ENCODE measurements around the gene SMYD3. TPM values are rescaled to one million over a fixed set of nuclear protein-coding genes. Genes with fewer than 3 reads are reported as not detected.

SMYD3 gene
- total RNA-seq, 1 donor = 45.5 TPM

DNA sequence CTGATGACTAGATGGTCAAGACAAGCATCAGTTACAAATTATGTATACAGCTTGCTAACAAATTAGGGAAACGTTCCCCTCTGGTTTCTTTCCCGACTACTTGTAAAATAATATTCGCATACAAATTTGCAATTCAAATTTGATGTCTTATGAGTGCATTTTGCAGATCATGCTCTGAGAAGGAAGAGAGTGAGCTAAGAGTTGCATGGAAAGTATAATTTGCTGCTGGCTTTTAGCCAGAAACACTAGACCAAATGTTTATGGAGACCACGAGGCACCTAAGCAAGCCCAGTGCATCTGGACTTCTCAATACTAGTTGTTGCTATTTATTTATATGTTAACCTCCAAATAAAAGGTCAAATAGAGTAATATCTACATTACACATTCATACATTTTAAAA lies 216.0 kb downstream of the SMYD3 start:
- H3K4me3 ChIP-seq (ENCODE audit: low read depth, low read length) = no peak overlapping the region
- no peak for TF ChIP-seq CTCF (IDR thresholded peaks at IDR 0.05; ENCODE audit: insufficient read depth, low read length)
- no peak for DNase-seq (ENCODE audit: low read depth)

DNA sequence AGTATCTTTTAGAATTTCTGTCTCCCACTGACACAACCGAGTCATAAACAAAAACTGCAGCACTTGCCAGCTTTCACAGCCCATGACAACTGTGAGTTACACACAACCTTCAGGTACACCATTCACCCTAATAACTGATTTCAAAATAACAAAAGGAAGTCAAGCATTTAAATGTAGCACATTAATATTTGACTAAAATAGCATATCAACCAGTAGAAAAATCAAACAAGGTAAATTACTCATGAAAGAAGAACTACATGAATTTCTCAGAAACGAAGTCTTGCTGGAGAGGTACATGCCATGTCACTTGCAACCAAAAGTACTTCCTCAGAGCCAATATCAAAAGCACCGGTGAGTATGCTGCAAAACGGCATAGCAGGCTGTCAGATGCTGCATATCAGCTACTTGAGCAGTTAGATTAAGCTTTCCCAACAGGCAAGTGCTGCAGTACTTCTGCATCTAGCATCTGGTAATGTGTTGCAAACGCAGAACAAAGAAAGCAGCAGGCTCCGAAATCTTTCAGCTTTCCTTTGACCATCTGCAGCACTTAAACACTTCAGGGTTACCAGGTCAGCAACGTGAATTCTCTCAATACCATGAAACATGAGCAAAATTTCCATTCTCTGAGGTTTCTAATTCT lies 223.2 kb downstream of the SMYD3 start:
- no peak for DNase-seq (ENCODE audit: low read depth)

DNA sequence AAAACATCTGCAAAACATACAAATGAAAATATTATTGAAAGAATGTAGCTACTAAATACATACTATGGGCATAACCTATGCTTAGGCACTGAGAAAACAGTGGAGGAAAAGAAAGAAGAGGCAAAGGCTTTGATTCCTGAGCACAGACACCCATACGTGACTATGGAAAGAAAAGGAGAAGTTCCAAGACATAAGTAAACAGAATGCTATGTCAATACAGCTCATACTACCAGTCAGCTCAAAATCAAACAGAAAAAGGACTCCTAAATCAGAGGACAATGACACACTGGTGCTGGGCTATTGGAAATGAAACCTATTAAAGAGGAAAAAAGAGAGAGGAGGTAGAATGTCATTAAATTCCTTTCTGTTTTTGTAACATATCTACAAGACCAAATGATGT lies 225.4 kb downstream of the SMYD3 start:
- DNase-seq (ENCODE audit: low read depth) = no peak
- no peak for TF ChIP-seq CTCF (IDR thresholded peaks at IDR 0.05; ENCODE audit: insufficient read depth, low read length)
- no peak overlapping the region for H3K4me3 ChIP-seq (ENCODE audit: low read depth, low read length)

More for the DNA sequence above, 223.2 kb downstream of the SMYD3 start:
- H3K4me3 ChIP-seq (ENCODE audit: low read depth, low read length) = no peak overlapping the region
- no peak for TF ChIP-seq CTCF (IDR thresholded peaks at IDR 0.05; ENCODE audit: insufficient read depth, low read length)

DNA sequence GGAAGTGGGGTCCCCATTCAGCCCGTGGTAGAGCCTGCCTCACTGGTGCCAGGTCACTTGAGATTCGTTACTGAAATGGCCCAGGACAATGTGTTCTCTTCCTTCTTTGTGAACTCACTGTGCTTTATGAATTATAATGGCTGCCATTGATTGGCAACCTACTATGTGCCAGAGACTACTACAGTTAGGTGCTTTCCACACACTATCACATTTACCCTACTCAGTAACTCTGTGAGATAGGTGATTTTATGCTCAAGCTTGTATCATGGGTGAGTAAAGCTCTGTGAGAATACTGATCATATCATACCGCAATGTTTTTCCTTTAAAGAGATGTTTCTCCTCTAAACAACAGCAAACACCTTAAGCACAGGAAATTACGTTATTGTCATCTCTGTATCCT lies 225.9 kb downstream of the SMYD3 start:
- H3K4me3 ChIP-seq (ENCODE audit: low read depth, low read length) = no peak overlapping the region
- DNase-seq (ENCODE audit: low read depth) = no peak
- TF ChIP-seq CTCF (IDR thresholded peaks at IDR 0.05; ENCODE audit: insufficient read depth, low read length) = no peak

GRCh38 chr1:246280551-246280950 lies 226.5 kb downstream of the SMYD3 start:
- no peak overlapping the region for H3K4me3 ChIP-seq (ENCODE audit: low read depth, low read length)
- DNase-seq (ENCODE audit: low read depth) = peak; percentile 65
- peak; percentile 36 for TF ChIP-seq CTCF (IDR thresholded peaks at IDR 0.05; ENCODE audit: insufficient read depth, low read length)

DNA sequence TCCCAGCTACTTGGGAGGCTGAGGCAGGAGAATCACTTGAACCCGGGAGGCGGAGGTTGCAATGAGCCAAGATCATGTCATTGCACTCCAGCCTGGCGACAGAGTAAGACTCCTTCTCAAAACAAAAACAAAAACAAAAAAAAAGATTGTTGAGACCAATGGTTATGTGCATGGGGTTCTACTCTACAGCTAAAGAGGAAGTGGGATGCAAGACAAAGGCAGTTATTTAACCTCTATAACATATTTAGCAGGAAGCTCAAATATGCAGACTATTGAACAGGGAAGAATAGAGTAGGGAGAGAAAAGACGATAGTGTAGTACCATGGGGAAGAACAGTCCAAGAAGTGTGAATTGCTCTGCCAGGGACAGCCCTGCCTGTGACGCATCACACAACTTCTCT lies 227.7 kb downstream of the SMYD3 start:
- DNase-seq (ENCODE audit: low read depth) = no peak
- H3K4me3 ChIP-seq (ENCODE audit: low read depth, low read length) = no peak overlapping the region

More for the DNA sequence above, 227.7 kb downstream of the SMYD3 start:
- TF ChIP-seq CTCF (IDR thresholded peaks at IDR 0.05; ENCODE audit: insufficient read depth, low read length) = no peak

All from fibroblast of the aortic adventitia (primary cell).